GM12801 (cell line): ENCODE measurements around the gene SENP2.

Experiments used
- TF ChIP-seq, protein P1 (sequence below): IDR thresholded peaks from one replicate; pipeline ENCODE4 v1.5.1; 2011; ENCODE audit warnings: control low read depth; ENCODE audit not compliant: insufficient read length; ENCODE audit errors: extremely low read depth

Gene SENP2

DNA sequence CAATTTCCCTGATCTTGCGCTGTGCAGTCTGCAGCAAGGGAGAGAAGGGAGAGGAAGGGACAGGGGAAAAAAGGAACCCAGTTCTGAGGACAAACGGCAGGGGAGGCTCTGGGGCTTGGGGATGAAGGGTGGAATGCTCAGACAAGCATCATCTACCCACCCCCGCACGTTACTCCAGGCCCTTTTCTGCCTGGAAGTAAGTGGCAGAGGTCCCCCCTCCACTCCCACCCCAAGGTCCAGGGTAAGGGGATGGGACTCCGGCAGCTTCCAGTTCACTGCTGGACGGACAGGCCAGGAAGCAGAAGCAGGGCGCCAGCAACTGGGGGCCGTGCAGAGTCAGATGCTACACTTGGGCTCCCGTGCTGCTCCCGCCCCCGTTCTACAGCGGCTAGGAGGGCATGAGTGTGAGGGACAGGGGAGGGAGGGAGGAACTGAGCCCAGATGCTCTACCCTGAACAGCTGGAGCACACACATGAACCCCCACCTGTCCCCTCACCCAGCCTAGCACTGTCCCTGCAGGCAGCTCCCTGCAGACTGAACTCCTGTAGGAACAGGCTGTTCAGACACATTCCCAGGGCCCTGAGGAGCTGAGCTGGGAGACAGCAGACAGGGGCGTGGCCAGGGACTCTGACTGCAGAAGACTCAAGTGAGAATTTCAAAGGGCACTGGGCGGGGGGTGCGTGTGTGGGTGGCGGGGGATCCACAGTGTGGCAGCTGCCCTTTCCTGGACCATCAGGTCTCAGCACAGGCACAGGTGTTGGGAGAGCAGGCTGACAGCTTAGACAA, 59.7 kb downstream of the SENP2 start:
- TF ChIP-seq, protein P1, sequence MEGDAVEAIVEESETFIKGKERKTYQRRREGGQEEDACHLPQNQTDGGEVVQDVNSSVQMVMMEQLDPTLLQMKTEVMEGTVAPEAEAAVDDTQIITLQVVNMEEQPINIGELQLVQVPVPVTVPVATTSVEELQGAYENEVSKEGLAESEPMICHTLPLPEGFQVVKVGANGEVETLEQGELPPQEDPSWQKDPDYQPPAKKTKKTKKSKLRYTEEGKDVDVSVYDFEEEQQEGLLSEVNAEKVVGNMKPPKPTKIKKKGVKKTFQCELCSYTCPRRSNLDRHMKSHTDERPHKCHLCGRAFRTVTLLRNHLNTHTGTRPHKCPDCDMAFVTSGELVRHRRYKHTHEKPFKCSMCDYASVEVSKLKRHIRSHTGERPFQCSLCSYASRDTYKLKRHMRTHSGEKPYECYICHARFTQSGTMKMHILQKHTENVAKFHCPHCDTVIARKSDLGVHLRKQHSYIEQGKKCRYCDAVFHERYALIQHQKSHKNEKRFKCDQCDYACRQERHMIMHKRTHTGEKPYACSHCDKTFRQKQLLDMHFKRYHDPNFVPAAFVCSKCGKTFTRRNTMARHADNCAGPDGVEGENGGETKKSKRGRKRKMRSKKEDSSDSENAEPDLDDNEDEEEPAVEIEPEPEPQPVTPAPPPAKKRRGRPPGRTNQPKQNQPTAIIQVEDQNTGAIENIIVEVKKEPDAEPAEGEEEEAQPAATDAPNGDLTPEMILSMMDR = no peak

DNA sequence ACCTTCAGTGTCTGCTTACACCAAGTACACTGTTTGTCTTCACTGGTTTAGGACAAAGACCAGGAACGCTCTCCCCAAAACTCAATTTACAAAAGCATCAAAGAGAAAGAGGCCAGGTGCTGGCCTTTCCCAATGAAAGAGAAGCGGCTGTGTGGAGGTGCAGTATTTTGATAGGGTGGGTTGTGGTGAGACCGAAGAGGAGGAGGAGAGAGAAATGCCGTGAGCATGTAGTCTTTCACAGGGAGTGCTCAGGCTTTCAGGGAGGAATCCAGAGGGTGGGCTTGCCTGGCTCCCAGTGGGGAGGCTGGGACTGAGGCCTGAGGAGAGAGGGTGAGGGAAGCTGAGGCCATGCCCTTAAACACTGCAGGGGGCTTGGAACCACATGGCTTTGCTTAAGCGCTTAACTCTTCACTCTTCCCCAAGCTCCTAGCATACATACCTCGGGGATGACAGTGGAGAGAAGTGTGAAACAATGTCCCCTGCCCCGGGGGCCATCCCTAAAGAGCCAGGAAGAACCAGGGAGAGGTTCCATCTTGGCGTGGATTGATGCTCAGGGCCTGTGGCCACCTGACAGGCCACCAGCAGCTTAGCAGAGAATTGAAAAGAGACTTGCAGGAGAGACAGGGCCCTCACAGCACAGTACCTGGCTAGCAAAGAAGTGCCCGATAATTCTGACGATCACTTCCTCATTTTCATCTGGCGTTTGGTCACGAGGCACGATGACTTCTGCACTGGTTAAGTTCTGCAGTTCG, 60.5 kb downstream of the SENP2 start:
- TF ChIP-seq, protein P1 = no peak

DNA sequence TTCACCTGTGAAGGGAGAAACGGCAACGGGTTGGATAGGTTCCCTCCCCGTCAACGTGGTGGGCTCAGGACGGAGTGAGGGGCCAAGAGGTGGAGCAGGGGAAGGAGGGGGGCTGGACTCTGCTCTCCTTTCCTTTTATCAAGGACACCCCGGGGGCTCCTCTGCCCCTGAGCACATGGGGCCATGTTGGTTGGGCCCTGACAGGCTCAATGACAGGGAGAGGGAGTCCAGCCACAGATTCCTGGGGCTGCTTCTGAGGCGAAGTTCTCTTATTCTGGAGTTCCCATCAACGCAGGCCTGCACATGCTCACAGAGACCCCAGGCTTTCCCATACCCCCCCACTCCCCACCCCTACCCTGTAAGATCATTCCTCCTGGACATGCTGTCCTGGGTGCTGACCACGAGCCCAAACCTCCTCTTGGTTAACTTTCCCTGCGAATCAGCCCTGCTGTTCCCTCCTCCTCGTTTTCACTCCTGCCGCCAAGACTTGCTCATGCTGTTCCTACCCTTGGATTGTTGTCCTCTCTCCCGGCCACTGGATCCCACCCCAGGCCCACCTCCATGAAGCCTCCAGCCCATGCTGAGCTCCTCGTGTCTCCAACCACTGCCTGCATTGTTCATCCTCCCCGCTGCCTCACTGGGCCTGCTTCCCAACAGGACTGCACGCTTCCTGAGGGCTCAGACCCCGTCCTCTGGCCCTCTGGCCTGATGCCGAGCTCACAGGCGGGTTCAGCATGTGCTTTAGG, 61.2 kb downstream of the SENP2 start:
- TF ChIP-seq, protein P1 = no peak

DNA sequence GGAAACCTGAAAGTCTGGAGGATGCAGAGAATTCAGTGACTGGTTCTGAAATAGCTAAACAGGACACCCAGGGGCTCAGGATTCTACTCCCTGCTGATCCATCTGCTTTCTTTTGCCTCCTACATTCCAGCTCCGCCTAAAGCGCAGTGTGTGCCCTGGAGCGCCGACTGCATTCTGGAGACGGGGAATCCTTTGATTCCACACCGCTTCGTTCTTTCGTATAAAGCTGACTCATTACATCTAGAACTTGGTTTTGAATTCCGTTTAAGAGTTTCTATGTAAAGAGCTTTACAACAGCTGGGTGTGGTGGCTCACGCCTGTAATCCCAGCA, 61.8 kb downstream of the SENP2 start:
- TF ChIP-seq, protein P1 = no peak

DNA sequence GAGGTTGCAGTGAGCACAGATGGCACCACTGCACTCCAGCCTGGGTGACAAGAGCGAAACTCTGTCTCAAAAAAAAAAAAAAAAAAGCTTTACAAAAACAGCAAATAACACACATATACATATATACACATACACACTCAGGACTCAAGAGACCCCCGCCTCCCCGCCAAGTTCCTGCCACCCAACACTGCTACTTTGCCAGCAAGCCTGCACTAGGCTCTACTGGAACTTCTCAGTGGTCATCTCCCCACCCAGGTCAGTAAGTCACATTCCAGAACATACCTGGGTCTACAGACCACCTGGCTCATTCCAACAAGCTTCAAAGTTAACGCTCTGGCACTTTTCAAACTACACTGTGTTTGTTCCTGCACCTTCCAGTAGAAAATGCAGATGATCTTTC, 62.3 kb downstream of the SENP2 start:
- TF ChIP-seq, protein P1 = no peak

DNA sequence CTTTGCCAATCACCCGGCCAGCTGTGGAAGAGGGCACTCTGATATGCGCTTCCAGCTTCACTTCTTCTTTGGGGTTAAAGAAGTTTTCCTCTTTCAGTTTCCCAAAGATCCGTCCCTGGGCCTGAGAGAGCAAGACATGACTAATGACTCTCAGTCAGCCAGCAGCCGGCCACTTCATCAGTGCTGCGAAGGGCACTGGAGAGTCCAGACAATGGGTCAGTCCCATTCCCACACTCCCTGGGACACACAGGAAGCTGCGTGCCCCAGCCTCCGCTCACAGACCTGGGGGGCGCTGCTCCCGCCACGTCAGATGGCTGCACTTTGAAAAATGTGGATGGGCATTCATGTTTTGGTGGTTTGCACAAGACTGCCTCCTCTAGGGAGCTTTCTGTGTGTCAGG, 63.3 kb downstream of the SENP2 start:
- TF ChIP-seq, protein P1 = no peak

DNA sequence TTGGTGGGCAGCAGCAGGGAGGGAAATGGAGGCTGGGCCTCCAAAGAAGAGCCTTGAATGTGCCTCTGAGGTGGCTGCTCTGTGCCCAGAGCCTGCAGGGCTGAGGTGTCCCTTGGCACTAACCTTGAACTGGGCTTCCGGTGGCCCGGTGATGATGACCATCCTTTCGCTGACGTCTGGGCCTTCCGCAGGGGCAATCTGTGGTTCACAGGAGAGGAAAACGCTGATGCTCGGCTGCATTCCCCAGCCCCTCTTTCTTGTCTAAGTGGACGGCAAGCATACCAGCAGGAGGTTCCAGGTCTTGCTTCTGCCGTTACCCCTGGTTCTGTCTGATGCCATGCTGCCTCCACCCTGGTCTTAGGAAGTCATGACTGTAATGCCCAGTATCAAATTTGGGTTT, 65.9 kb downstream of the SENP2 start:
- TF ChIP-seq, protein P1 = no peak
